Stimulated activated CD4-positive, alpha-beta T cell treated with anti-CD3 and anti-CD28 coated beads, Interleukin-1b, Interleukin-23, amount 100 ng/mL, for 4 hours (primary cell): ENCODE results near the gene BAZ2B.
"Not testable (repeated sequence)": the region's sequence is repeated elsewhere in the genome, so short reads cannot be mapped to it uniquely, and the experiment has no call there.

Experiments
- DNase-seq, 2 donors: peaks; one replicate each; pipeline ENCODE4 v3.0.0-alpha.2; 2020; ENCODE audit warnings: low read depth in 2 of 2

BAZ2B gene

DNA sequence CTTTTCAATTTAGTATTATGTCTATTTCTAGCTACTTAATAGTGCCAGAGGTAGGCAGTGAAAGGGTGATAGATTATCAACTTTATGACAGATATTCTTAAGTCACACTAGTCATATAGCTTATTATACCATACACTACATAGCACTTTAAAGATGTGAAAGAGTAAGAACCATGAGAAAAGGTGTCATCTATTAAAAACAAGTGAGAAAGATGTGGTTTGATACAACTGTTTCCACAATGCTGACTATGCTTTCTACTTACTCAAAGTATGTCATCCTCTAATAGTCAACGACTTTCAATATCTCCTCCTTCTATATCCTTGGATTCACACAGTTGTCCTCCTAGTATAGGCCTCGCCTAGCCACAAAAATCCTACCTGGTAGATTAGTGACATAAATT is 196.9 kb downstream of the BAZ2B start:
- DNase-seq: no peak

DNA sequence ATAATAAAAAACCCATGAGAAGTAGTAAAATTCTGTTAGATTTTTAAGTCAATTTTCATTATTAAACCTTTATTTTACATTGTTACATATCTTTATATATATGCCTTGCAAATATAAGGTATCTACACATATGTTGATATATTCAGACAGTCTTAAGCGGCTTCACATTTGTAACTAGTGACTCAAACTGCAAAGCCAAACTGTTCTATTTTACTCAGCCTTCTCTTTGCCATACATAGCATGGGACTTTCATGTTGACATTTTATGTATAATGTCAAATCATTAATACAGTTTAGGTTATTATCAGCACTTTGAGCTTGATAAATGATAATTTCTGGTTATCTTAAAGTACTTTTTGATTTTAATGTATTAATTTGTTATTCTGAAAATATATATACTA is 204.9 kb downstream of the BAZ2B start:
- DNase-seq: no peak

DNA sequence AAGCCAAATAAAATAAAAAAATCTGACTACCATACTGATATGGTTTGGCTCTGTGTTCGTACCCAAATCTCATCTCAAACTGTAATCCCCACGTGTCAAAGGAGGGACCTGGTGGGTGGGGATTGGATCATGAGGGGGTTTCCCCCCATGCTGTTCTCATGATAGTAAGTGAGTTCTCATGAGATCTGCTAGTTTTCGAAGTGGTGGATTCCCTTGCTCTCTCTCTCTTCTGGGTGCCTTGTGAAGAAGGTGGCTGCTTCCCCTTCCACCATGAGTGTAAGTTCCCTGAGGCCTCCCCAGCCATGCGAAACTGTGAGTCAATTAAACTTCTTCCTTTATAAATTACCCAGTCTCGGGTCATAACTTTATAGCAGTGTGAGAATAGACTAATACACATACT is 206.1 kb downstream of the BAZ2B start:
- no peak for DNase-seq

DNA sequence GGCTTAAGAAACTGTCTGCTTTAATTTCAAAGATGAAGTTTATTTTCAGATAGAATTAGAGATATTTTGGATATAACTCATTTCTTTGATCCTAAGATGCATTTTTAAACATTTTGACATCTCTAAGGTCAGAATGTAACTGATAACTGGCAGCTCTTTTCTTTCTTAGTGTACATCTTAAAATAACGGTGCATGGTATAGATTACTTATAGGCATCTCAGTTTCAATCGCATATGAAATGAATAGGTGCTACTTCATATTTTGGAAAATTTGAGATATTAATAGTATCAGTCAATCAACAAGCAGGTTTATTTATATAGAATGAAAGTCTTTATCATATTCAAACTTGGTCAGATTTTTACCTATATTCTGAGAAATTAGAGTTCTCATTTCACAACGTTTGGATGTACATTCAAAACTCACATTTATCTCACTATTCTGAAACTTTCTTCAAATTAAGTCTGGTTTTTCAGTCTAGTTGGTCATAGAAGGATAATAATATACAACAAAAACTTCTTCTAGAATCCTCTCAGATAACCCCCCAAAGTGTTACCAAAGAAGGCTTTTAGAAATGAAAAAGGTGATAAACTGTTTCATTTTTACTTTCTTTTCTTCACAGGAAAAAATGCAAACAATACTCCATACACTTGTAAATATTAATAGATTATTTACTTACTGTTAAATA is 207.1 kb downstream of the BAZ2B start:
- DNase-seq: no peak

DNA sequence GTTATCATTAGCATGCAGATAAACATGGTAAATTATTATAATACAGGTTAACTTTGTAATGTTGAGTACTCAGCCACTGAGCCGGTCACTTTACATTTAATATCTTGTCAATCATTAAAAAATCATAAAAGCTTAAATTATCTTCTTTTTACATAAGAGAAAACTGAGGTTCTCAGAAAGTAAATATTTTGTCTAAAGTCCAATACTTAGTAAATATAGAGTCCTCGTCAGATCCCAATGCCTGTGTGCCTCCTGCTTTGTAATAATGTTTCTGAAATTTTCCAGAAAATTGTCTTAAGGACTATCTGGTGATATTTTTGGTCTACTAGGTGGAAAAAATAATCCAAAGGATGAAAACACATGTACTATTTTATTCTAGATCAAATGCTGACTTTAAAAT is 213.6 kb downstream of the BAZ2B start:
- DNase-seq: no peak

DNA sequence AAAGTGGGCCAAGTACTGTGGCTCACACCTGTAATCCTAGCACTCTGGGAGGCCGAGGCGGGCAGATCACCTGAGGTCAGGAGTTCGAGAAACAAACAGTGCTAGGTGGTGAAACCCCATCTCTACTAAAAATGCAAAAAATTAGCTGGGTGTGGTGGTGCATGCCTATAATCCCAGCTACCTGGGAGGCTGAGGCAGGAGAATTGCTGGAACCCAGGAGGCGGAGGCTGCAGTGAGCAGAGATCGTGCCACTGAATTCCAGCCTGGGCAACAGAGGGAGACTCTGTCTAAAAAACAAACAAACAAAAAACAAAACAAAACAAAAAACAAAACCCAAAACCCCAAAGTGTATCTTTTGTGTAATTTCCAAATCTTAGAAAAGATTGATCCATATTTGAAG is 214.2 kb downstream of the BAZ2B start:
- DNase-seq: not testable (repeated sequence)

DNA sequence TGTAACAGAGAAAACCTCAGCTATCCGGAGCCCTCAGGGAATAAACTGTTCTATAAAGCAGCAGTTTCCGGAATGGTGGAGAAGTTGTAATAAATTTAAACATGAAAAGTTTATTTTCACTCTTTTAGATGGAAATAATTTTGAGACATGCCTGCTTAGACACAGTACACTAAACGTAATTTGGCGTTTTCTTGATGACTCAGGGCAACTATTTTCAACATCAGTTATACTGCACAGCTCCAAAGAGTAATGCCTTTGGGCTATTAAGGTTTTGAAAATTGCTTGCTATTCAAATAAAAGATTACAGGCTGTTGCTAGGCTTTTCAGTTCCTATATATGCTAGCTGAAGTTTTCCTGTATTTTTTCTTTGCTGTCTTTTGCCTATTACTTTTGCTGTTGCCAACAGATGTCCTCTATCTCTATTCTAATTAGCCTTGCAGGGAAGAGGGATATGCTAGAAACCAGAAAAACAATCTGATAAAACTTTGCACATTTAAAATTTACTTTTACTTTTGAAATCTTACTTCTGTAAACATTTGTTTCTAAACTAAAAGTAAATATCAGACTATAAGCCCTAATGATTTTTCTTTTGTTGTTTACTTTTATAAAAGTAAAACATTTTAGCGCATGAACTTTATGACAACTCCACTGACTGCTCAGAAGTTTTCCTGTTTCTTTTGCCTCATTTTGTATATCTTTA is 216.5 kb downstream of the BAZ2B start:
- no peak for DNase-seq

DNA sequence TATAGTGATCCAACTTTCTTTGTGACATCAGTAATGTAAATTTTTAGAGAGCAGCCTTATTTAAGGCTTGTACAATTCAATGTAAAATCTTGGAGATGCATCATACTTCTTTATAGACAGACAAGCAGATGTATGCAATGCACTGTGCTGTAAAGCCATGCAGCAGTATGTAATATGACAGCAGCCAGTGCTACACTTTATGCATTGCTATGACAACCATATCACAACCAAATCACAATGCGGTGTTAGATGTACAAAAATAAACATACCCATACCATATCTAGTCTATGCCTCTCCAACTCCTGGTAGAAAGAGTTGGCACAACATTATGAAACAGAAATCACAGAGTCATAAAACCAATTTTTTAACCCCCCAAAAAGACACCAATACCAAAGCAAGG is 219.5 kb downstream of the BAZ2B start:
- no peak for DNase-seq

DNA sequence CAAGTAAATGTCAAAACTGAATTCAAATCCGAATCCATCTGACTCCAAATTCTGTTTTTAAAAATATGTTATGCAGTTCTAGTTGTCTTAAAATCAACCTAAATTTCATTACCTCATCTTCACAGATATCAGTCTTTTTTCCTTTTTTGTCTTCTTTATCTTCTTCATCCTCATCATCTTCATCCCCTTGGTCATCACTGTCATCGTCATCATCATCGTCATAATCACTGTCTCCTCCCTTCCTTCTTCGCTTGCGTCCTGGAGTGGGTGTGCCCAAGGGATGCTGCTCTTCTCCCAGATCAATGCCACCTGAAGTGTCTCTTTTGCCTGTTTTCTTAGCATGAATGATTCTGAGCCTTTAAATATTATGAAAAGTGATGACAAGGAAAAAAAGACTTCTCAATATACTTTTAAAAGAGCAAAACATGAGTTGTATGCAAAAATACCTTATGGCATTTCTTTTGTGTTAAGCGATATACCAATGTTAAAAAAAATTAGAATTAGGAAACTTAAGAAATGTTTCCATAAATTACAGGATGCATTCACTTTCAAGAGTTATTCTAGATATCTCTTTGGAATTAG is 233.8 kb downstream of the BAZ2B start:
- no peak for DNase-seq

DNA sequence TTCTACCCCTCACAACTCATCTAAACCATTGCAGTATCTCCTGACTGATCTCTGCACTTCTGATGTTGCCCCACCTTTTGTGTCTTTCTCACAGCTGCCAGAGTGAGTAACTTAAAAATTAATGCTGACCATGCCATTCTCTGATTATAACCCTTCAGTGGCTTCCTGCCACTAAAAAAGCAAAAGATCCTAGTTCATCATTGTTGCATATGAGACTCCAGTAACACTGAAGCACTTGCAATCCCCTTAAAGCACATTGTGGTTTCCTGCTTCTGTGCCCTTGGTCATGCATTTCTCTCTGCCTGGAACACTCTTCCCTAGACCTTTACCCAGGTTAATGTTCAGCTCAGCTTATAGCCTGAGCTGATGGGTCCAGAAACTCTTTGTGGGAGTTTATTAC is 234.8 kb downstream of the BAZ2B start:
- no peak for DNase-seq

DNA sequence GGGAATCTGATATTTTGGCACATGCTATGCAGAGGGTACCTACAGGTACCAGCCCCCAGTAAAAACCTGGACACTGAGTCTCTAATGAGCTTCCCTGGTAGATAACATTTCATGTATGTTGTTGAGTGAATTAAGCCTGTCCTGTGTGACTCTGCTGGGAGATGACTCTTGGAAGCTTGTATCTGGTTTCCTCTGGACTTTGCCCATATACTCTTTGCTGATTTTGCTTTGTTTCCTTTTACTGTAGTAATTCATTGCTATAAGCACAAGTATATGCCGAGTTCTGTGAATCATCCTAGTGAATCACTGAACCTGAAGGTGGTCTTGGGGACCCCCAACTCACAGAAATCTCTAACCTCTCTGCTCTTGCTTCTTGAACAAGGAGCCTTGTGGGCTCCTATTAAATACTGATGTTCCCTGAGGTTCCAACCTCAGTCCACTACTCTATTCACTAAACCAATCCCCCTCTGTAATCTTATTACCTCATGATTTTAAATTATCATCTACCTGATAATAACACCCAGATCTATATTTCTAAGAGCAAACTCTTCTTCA is 235.6 kb downstream of the BAZ2B start:
- no peak for DNase-seq

DNA sequence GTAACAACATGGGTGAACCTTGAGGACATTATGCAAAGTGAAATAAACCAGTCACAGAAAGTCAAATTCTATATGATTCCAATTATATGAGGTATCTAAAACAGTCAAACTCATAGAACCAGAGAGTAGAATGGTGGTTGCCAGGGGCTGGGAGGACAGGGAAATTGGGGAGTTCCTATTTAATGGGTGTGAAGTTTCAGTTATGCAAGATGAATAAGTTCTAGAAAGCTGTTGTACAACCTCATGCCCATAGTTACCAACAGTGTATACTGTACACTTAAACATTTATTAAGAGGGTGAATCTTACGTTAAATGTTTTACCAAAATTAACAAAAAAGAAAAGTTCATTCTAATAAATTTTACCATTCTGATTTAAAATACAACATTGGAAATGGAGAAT is 237.2 kb downstream of the BAZ2B start:
- DNase-seq: no peak

DNA sequence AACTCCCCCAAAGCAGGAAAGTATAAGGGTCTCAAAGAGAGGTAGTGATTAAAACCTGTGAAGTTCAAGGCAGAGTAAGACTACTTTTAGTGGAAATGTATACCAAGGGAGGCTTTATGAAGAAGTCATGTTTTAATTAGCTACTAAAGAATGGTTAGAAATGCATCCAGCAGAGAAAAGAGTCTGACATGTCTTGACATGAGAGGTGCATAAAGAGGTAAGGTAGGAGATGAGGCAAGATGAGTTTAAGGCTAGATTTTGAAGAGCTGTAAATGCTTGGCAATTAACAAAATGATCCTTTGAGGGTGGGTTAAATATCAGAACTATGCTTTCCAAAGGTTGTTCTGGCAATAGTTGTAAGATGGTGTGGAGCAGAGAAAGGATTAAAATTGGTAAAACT is 241.1 kb downstream of the BAZ2B start:
- DNase-seq: no peak

DNA sequence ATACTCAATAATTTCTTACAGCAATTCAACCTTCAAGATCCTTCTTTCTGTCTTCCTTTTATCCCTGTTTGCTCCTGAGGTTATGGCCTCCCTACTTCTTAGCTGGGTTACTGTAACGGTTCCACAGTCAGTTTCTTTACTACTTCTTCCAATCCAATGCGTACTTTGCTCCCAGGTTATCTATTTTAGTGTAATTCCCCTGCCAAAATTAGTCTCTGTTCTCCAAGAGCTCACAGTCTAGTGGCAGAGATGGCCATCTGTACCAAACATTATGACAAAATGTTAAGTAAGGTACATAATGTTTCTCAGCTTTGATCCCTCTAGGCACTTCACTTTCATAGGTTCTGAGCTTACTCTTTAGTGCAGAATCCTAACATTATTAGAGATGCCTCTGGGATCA is 244.8 kb downstream of the BAZ2B start:
- DNase-seq: no peak

DNA sequence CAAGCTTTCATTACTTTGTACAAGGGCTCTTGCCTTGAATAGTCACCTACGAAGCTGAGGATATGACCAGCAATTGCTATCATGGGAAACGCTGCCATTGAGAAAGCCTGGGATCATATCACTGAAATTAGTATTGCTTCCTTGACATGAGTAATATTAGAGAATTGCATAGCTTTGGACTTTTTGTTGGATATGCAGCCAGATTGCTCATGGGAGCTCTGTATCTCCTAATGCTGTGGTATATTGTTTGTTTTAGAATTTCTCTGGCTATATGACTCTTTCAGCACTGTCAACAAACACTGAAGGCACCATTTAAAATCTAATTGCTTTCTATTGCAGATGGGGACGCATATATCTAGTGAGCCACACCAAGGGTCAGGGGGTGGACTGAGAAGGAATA is 249.8 kb downstream of the BAZ2B start:
- DNase-seq: no peak

DNA sequence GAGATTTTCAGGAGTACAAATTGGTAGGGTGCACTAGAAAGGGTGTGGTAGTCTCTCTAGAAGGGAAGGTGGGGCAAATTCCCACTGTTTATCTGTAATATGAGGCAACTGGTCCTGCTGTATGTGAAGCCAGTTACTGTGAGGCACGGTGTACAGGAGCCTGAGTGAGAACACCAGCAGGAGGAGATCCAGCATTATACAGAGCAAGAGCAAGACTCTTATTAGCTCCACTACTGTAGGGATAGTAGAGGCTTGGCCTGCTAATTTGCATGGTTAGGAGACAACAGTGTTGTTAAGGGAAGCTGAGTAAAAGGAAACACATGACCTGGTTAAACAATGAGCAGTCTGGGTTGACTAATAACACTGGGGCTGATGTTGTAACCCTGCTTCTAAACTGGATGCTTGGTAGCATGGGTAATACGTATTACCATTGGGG is 253.5 kb downstream of the BAZ2B start:
- DNase-seq: no peak

DNA sequence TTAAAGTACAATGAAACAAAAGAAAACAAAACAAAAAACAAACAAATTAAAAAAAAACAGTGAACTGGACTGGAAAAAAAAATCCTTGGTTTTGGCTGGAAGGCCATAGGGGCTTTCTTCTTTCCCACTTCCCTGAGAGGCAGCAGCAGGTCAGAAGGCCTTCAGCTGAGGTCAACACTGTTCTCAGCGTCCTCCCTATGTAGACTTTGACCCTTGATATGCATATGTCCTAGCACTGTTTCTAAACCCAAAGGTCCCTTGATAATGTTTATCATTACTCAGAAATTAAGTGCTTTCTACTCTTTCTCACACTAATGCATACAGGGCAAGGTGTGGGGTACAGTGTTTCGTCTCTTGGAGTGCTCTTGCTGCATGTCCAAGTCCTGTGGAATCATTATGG is 254.3 kb downstream of the BAZ2B start:
- DNase-seq: no peak

DNA sequence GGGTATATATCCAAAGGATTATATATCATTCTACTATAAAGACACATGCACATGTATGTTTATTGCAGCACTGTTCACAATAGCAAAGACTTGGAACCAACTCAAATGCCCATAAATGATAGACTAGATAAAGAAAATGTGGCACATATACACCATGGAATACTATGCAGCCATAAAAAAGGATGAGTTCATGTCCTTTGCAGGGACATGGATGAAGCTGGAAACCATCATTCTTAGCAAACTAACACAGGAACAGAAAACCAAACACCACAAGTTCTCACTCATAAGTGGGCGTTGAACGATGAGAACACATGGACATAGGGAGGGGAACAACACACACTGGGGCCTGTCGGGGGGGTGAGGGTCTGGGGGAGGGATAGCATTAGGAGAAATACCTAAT is 254.7 kb downstream of the BAZ2B start:
- not testable (repeated sequence) for DNase-seq

DNA sequence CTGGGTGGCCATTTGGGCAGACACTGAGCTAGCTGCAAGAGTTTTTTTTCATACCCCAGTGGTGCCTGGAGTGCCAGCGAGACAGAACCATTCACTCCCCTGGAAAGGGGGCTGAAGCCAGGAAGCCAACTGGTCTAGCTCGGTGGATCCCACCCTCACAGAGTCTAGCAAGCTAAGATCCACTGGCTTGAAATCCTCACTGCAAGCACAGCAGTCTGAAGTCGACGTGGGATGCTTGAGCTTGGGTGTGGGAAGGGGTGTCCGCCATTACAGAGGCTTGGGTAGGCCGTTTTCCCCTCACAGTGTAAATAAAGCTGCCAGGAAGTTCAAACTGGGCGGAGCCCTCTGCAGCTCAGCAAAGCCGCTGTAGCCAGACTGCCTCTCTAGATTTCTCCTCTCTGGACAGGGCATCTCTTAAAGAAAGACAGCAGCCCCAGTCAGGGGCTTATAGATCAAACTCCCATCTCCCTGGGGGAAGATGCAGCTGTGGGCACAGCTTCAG is 260.2 kb downstream of the BAZ2B start:
- DNase-seq: no peak

DNA sequence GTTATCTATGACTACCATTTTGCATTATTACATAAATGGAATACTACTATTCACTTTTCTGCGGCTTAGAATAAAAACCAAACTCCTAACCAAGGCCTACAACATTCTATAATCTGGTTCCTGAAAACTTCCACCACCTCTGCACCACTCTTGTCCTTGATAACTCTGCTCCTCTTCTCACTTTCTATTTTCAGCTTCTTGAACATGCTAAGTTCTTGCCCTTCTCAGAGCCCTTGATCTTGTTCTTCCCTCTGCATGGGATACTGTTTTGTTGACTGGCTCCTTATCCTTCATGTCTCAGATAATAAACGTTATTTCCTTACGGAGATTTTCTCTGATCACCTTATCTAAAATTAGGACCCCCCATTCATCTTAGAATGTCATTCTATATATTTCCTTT is 264.4 kb downstream of the BAZ2B start:
- DNase-seq: no peak

DNA sequence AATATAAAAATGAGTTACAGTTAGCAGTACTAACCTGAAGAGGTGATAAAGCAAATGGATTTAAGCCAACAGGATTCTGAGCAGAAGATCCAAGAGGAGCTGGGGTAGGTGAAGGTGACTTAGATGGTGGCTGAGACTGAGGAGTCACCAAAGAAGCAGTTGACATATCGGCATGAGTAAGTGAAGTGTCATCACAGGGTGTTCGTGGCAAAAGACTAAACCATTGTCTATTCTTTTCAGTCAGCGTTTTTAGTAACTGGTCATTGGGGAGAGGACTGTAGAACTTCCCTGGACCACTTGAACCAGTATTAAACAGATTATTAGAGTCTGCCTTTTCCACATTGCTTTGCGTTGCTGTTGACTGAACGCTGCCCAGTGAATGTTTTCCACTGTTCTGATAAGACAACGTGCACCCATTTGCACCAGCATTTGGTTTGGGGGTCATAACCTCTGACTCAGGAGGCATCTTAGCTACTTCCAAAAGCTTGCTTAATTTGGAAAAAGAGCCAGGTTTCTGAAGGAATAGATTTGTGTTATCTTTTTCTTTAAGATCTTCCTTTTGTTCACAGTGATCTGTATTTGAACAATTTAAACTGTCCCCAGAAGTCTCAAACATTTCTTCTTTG is 266.6 kb downstream of the BAZ2B start:
- DNase-seq: no peak

DNA sequence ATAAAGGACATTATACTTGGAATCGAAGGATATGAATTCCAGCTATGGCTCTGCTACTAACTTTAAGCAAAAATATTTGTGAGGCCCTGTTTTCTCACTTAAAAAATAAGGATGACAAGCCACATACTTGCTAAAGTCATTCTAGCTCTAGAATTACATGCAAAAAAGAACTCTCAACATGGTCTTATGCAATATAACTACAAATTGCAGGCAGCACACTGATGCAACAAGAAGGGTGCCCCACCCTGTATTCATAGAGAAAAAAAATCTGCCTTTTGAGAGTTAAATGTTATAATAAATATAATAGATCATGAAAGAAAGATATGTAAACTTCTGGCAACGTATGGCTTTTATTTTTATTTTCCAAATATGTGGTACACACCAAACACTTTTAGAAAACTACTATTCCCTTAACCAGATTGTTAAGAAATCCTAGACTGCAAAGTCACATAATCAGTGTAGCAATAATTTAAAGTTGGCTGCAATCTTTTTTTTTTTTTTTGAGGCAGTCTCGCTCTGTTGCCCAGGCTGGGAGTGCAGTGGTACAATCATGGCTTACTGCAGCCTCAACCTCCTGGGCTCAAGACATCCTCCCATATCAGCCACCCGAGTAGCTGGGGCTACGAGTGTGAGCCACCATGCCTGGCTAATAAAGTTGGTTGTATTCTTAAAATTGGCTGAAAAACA is 289.6 kb downstream of the BAZ2B start:
- DNase-seq: no peak
